Activated B cell treated with CpG ODN at 0.5 μM for 24 hours (primary cell): Measurements from ENCODE around the gene AJAP1. TPM values are rescaled to one million over a fixed set of nuclear protein-coding genes. Genes with fewer than 3 reads are reported as not detected.
"Not testable (repeated sequence)": the region's sequence is repeated elsewhere in the genome, so short reads cannot be mapped to it uniquely, and the experiment has no call there.

Source experiments
- ATAC-seq: fragments of 200-7000 bp; cut with Tn5 transposase; one replicate; pipeline ENCODE4 v1.10.0; 2021; ENCODE audit warnings: low read depth, mild to moderate bottlenecking, moderate library complexity
- CTCF ChIA-PET: fragments of 350-600 bp; sonication (Branson Sonifier 250); formaldehyde crosslinking; loops from one replicate; lab custom pipeline; 2021; ENCODE audit warnings: antibody characterized with exemption; lab: Charles Lee
- POLR2A ChIA-PET: fragments of 350-600 bp; sonication (Branson Sonifier 250); formaldehyde crosslinking; loops from one replicate; lab custom pipeline; 2021; ENCODE audit warnings: antibody characterized with exemption; lab: Charles Lee
- DNase-seq: peaks from one replicate; pipeline ENCODE4 v3.0.0; 2022
- H3K27ac Mint-ChIP-seq: one replicate; pipeline ENCODE4 v1.8.0; 2020; ENCODE audit warnings: mixed read lengths
- H3K27me3 Mint-ChIP-seq: one replicate; pipeline ENCODE4 v1.8.0; 2021; ENCODE audit warnings: mixed read lengths
- H3K36me3 Mint-ChIP-seq: one replicate; pipeline ENCODE4 v1.8.0; 2021; ENCODE audit warnings: low read depth, mixed read lengths
- H3K4me1 Mint-ChIP-seq: one replicate; pipeline ENCODE4 v1.8.0; 2021; ENCODE audit warnings: mixed read lengths
- H3K4me3 Mint-ChIP-seq: one replicate; pipeline ENCODE4 v1.8.0; 2020; ENCODE audit warnings: mild to moderate bottlenecking, mixed read lengths
- H3K9me3 Mint-ChIP-seq: one replicate; pipeline ENCODE4 v1.8.0; 2020; ENCODE audit warnings: mixed read lengths
- CTCF ChIP-seq: fragments of 200-600 bp; IDR thresholded peaks from one replicate; pipeline ENCODE4 v1.8.0; 2022; ENCODE audit warnings: antibody characterized with exemption, mild to moderate bottlenecking
- intact Hi-C: fragments of 100-400 bp; cut with micrococcal nuclease; formaldehyde crosslinking; loops from one replicate; pipeline ENCODE4 v1.15.1; 2024
- total RNA-seq: library from RNA; stranded (reverse); gene quantifications from 2 replicates; pipeline ENCODE4 v1.2.3, GENCODE V29; 2022

AJAP1 gene
- total RNA-seq, 1 donor from 2014 or later: not detected

GRCh38 chr1:4617506-4617905, 36.9 kb upstream of the AJAP1 start:
- no peak for TF ChIP-seq CTCF
- intact Hi-C loops: no loop called here
- no peaks in the 10 kb centered on the region for H3K4me1 Mint-ChIP-seq
- DNase-seq (no peak), ATAC-seq (no peak)
- H3K36me3 Mint-ChIP-seq: no peaks in the 10 kb centered on the region
- ChIA-PET POLR2A (no interaction called here), CTCF (no interaction called here)
- no peak overlapping the region for H3K27ac Mint-ChIP-seq
- no peaks in the 10 kb centered on the region for H3K9me3 Mint-ChIP-seq
- H3K4me3 Mint-ChIP-seq: no peak overlapping the region
- no peaks in the 10 kb centered on the region for H3K27me3 Mint-ChIP-seq

- H3K4me3 Mint-ChIP-seq, POLR2A ChIA-PET, intact Hi-C loops, H3K27ac Mint-ChIP-seq, H3K4me1 Mint-ChIP-seq, H3K9me3 Mint-ChIP-seq, H3K27me3 Mint-ChIP-seq, DNase-seq, CTCF ChIA-PET, ATAC-seq, H3K36me3 Mint-ChIP-seq: not testable (repeated sequence)
Measured at GRCh38 chr1:4618827-4619226, 35.6 kb upstream of the AJAP1 start.

GRCh38 chr1:4621646-4622045, 32.8 kb upstream of the AJAP1 start:
- H3K4me1 Mint-ChIP-seq: no peaks in the 10 kb centered on the region
- no peak for ATAC-seq
- POLR2A ChIA-PET: no interaction called here
- H3K27ac Mint-ChIP-seq: no peak overlapping the region
- CTCF ChIA-PET: no interaction called here
- no peak for TF ChIP-seq CTCF
- no peak overlapping the region for H3K4me3 Mint-ChIP-seq
- H3K27me3 Mint-ChIP-seq: no peaks in the 10 kb centered on the region
- H3K9me3 Mint-ChIP-seq: no peaks in the 10 kb centered on the region
- DNase-seq: no peak
- no peaks in the 10 kb centered on the region for H3K36me3 Mint-ChIP-seq
- intact Hi-C loops: no loop called here

- Mint-ChIP-seq H3K27ac (no peak overlapping the region), H3K9me3 (no peaks in the 10 kb centered on the region), H3K4me1 (no peaks in the 10 kb centered on the region), H3K27me3 (no peaks in the 10 kb centered on the region), H3K4me3 (no peak overlapping the region), H3K36me3 (no peaks in the 10 kb centered on the region)
- ChIA-PET POLR2A (no interaction called here), CTCF (no interaction called here)
- ATAC-seq (no peak), DNase-seq (no peak)
- no peak for TF ChIP-seq CTCF
- intact Hi-C loops: no loop called here
Measured at GRCh38 chr1:4622821-4623220, 31.6 kb upstream of the AJAP1 start.

- Mint-ChIP-seq H3K4me3 (no peak overlapping the region), H3K27me3 (no peaks in the 10 kb centered on the region), H3K9me3 (no peaks in the 10 kb centered on the region), H3K27ac (no peak overlapping the region), H3K36me3 (no peaks in the 10 kb centered on the region), H3K4me1 (no peaks in the 10 kb centered on the region)
- POLR2A ChIA-PET: no interaction called here
- DNase-seq (no peak), ATAC-seq (no peak)
- intact Hi-C loops: no loop called here
- CTCF ChIA-PET: no interaction called here
- no peak for TF ChIP-seq CTCF
Measured at GRCh38 chr1:4624141-4624715, 30.2 kb upstream of the AJAP1 start.

GRCh38 chr1:4624801-4625200, 29.6 kb upstream of the AJAP1 start:
- H3K4me3 Mint-ChIP-seq: no peak overlapping the region
- no peaks in the 10 kb centered on the region for H3K4me1 Mint-ChIP-seq
- POLR2A ChIA-PET: no interaction called here
- H3K27ac Mint-ChIP-seq: no peak overlapping the region
- no peaks in the 10 kb centered on the region for H3K9me3 Mint-ChIP-seq
- ATAC-seq: no peak
- no peaks in the 10 kb centered on the region for H3K36me3 Mint-ChIP-seq
- DNase-seq: no peak
- intact Hi-C loops: no loop called here
- CTCF ChIA-PET: no interaction called here
- no peaks in the 10 kb centered on the region for H3K27me3 Mint-ChIP-seq
- no peak for TF ChIP-seq CTCF
